ENCODE data around the gene TSPEAR. TPM values are rescaled to one million over a fixed set of nuclear protein-coding genes. Genes with fewer than 3 reads are reported as not detected.
"Not testable (repeated sequence)": the region's sequence is repeated elsewhere in the genome, so short reads cannot be mapped to it uniquely, and the experiment has no call there.

TSPEAR gene
- total RNA-seq, 1 experiment from 2014 or later, result not detected

- H3K4me3 Mint-ChIP-seq (ENCODE audit: unreplicated experiment), result no peak overlapping the region
- ChIA-PET CTCF (interaction anchor here (0.7 kb wide), 1 partner anchor 140 kb away, joined by 3 read pairs; no protein-coding TSS in a partner anchor), POLR2A (no interaction called here)
- intact Hi-C loops (cut with micrococcal nuclease), result no loop called here
- H3K27ac Mint-ChIP-seq (ENCODE audit: low read depth, unreplicated experiment), result no peak overlapping the region
- DNase-seq (ENCODE audit: unreplicated experiment), result no peak
- no peaks in the 10 kb centered on the region for H3K4me1 Mint-ChIP-seq (ENCODE audit: insufficient read depth, unreplicated experiment)
- BruUV-seq (replicated peaks), result no TSS peak
- no peak for TF ChIP-seq CTCF (IDR thresholded peaks at IDR 0.05; ENCODE audit: unreplicated experiment)
- H3K36me3 Mint-ChIP-seq (ENCODE audit: insufficient read depth, unreplicated experiment), result no peaks in the 10 kb centered on the region
- no peaks in the 10 kb centered on the region for H3K9me3 Mint-ChIP-seq (ENCODE audit: unreplicated experiment)
- peaks cover 35% of the 10 kb centered on the region for H3K27me3 Mint-ChIP-seq (ENCODE audit: insufficient read depth, unreplicated experiment)
These were observed 61.0 kb downstream of the TSPEAR start for GRCh38 chr21:44650265-44650972.

GRCh38 chr21:44649521-44650100 is 61.8 kb downstream of the TSPEAR start:
- intact Hi-C loops (cut with micrococcal nuclease), result no loop called here
- DNase-seq (ENCODE audit: unreplicated experiment), result no peak
- Mint-ChIP-seq H3K9me3 (ENCODE audit: unreplicated experiment) (peaks cover 4% of the 10 kb centered on the region), H3K4me3 (ENCODE audit: unreplicated experiment) (no peak overlapping the region), H3K27me3 (ENCODE audit: insufficient read depth, unreplicated experiment) (peaks cover 35% of the 10 kb centered on the region), H3K27ac (ENCODE audit: low read depth, unreplicated experiment) (no peak overlapping the region), H3K4me1 (ENCODE audit: insufficient read depth, unreplicated experiment) (no peaks in the 10 kb centered on the region), H3K36me3 (ENCODE audit: insufficient read depth, unreplicated experiment) (no peaks in the 10 kb centered on the region)
- no peak for TF ChIP-seq CTCF (IDR thresholded peaks at IDR 0.05; ENCODE audit: unreplicated experiment)
- BruUV-seq (replicated peaks), result no TSS peak
- ChIA-PET POLR2A (no interaction called here), CTCF (interaction anchor here (0.6 kb wide), 1 partner anchor 152 kb away, joined by 3 read pairs; the partner anchor contains the start of gene UBE2G2)

- Mint-ChIP-seq H3K27me3 (ENCODE audit: insufficient read depth, unreplicated experiment) (peaks cover 29% of the 10 kb centered on the region), H3K36me3 (ENCODE audit: insufficient read depth, unreplicated experiment) (no peaks in the 10 kb centered on the region), H3K4me3 (ENCODE audit: unreplicated experiment) (no peak overlapping the region), H3K4me1 (ENCODE audit: insufficient read depth, unreplicated experiment) (no peaks in the 10 kb centered on the region), H3K9me3 (ENCODE audit: unreplicated experiment) (peaks cover 9% of the 10 kb centered on the region), H3K27ac (ENCODE audit: low read depth, unreplicated experiment) (no peak overlapping the region)
- no peak for DNase-seq (ENCODE audit: unreplicated experiment)
- CTCF ChIA-PET, result interaction anchor here (0.6 kb wide), 1 partner anchor 153 kb away, joined by 3 read pairs; the partner anchor contains the start of gene UBE2G2
- intact Hi-C loops (cut with micrococcal nuclease), result no loop called here
- TF ChIP-seq CTCF (IDR thresholded peaks at IDR 0.05; ENCODE audit: unreplicated experiment), result no peak
- POLR2A ChIA-PET, result no interaction called here
- no TSS peak for BruUV-seq (replicated peaks)
These were observed 62.6 kb downstream of the TSPEAR start for GRCh38 chr21:44648557-44649311.

- ChIA-PET POLR2A (no interaction called here), CTCF (no interaction called here)
- Mint-ChIP-seq H3K27ac (ENCODE audit: low read depth, unreplicated experiment) (no peak overlapping the region), H3K4me3 (ENCODE audit: unreplicated experiment) (no peak overlapping the region), H3K27me3 (ENCODE audit: insufficient read depth, unreplicated experiment) (peaks cover 23% of the 10 kb centered on the region), H3K9me3 (ENCODE audit: unreplicated experiment) (peaks cover 16% of the 10 kb centered on the region), H3K36me3 (ENCODE audit: insufficient read depth, unreplicated experiment) (no peaks in the 10 kb centered on the region), H3K4me1 (ENCODE audit: insufficient read depth, unreplicated experiment) (no peaks in the 10 kb centered on the region)
- intact Hi-C loops (cut with micrococcal nuclease), result no loop called here
- no peak for TF ChIP-seq CTCF (IDR thresholded peaks at IDR 0.05; ENCODE audit: unreplicated experiment)
- no peak for DNase-seq (ENCODE audit: unreplicated experiment)
- BruUV-seq (replicated peaks), result no TSS peak
These were observed 64.2 kb downstream of the TSPEAR start for GRCh38 chr21:44647222-44647552.

GRCh38 chr21:44646366-44647221 is 64.8 kb downstream of the TSPEAR start, which contains the start of gene KRTAP10-11:
KRTAP10-11 (plus strand) TSS chr21:44646414; CDS start chr21:44646459, 45 bp downstream.
- CTCF ChIA-PET, result interaction anchor here (0.6 kb wide), 1 partner anchor 224 kb away, joined by 3 read pairs; no protein-coding TSS in a partner anchor

More at GRCh38 chr21:44646366-44647221, 64.8 kb downstream of the TSPEAR start, which contains the start of gene KRTAP10-11:
- intact Hi-C loops (cut with micrococcal nuclease); H3K4me1 Mint-ChIP-seq (ENCODE audit: insufficient read depth, unreplicated experiment); POLR2A ChIA-PET; H3K4me3 Mint-ChIP-seq (ENCODE audit: unreplicated experiment); H3K27ac Mint-ChIP-seq (ENCODE audit: low read depth, unreplicated experiment); H3K36me3 Mint-ChIP-seq (ENCODE audit: insufficient read depth, unreplicated experiment); BruUV-seq (replicated peaks); DNase-seq (ENCODE audit: unreplicated experiment): not testable (repeated sequence)
- peaks cover 17% of the 10 kb centered on the region for H3K9me3 Mint-ChIP-seq (ENCODE audit: unreplicated experiment)
- H3K27me3 Mint-ChIP-seq (ENCODE audit: insufficient read depth, unreplicated experiment), result peaks cover 23% of the 10 kb centered on the region
